ENCODE measurements around the gene SUOX.
A peak's percentile ranks its signal among the peaks of the same experiment; 100 is the strongest.

GRCh38 chr12:55973599-55974307 lies 23.3 kb upstream of the SUOX start, which contains the start of gene RAB5B:
- peak in 2 of 4 donors; percentile 94 to 96 for TF ChIP-seq POLR2A (IDR thresholded peaks at IDR 0.05)
- TF ChIP-seq CTCF (IDR thresholded peaks at IDR 0.05), result peak in 3 of 7 experiments; percentile 31 to 52 (median 50)
- peak; percentile 74 to 99 (median 98) for TF ChIP-seq POLR2AphosphoS5 (IDR thresholded peaks at IDR 0.05)
- TF ChIP-seq EP300 (IDR thresholded peaks at IDR 0.05), result no peak

All from stomach (tissue), 4 donors.